Spleen (tissue), 11 donors: ENCODE results near the gene DAPK1. TPM values are rescaled to one million over a fixed set of nuclear protein-coding genes. Genes with fewer than 3 reads are reported as not detected.

ENCODE experiments used
- DNase-seq: peaks from one replicate; pipeline ENCODE4 v3.0.0-alpha.2; 2020
- H3K27ac ChIP-seq, 8 donors: fragments of 200-600 bp; sonication (generic) in 7 of 8; 1 replicate in 4 of 8; 2 replicates in 4 of 8; pipeline versions ENCODE4 v1.5.0 to v1.8.0; 2016 to 2021; ENCODE audit warnings: inconsistent platforms in 4 of 8, mild to moderate bottlenecking in 4 of 8, moderate library complexity in 1 of 8
- H3K27me3 ChIP-seq, 7 donors: fragments of 200-600 bp; sonication (generic) in 6 of 7; replicated peaks in 1 of 7; 1 replicate in 4 of 7; 2 replicates in 3 of 7; pipeline versions ENCODE4 v1.5.0 to v1.8.0; 2016 to 2021; ENCODE audit warnings: inconsistent platforms in 3 of 7, mild to moderate bottlenecking in 1 of 7
- H3K36me3 ChIP-seq, 6 donors: fragments of 200-600 bp; sonication (generic) in 5 of 6; 1 replicate in 4 of 6; 2 replicates in 2 of 6; pipeline versions ENCODE4 v1.5.0 to v1.8.0; 2016 to 2021; ENCODE audit warnings: inconsistent platforms in 2 of 6
- H3K4me1 ChIP-seq, 6 donors: fragments of 200-600 bp; sonication (generic) in 5 of 6; 1 replicate in 3 of 6; 2 replicates in 3 of 6; pipeline versions ENCODE4 v1.5.0 to v1.8.0; 2016 to 2021; ENCODE audit warnings: inconsistent platforms in 3 of 6
- H3K4me3 ChIP-seq, 8 donors: fragments of 200-600 bp; sonication (generic) in 7 of 8; 1 replicate in 4 of 8; 2 replicates in 4 of 8; pipeline versions ENCODE4 v1.5.0 to v1.8.0; 2016 to 2021; ENCODE audit warnings: inconsistent platforms in 4 of 8, mild to moderate bottlenecking in 4 of 8, moderate library complexity in 2 of 8
- H3K9me3 ChIP-seq, 8 donors: fragments of 200-600 bp; sonication (generic) in 7 of 8; 1 replicate in 4 of 8; 2 replicates in 4 of 8; pipeline versions ENCODE4 v1.5.0 to v1.8.0; 2016 to 2021; ENCODE audit warnings: inconsistent platforms in 4 of 8
- POLR2A ChIP-seq, 3 donors: fragments of 450-650 bp; IDR thresholded peaks; one replicate each; pipeline ENCODE4 v1.5.1; 2017; ENCODE audit warnings: antibody characterized with exemption in 3 of 3, mild to moderate bottlenecking in 1 of 3
- POLR2AphosphoS5 ChIP-seq, 3 donors: sonication (generic); formaldehyde crosslinking; IDR thresholded peaks; one replicate each; pipeline ENCODE4 v1.5.1; 2017; ENCODE audit warnings: antibody characterized with exemption in 3 of 3
- WGBS, 5 donors: extraction: QIAGEN DNeasy Blood & Tissue Kit in 3 of 5; methylation state at CpG; one replicate each; pipeline versions ENCODE4 v1.1.5 to v1.1.7; 2013 to 2018; 5-methylcytosine and 5-hydroxymethylcytosine counted together
- intact Hi-C: fragments of 100-400 bp; cut with DNase I; formaldehyde crosslinking; loops from one replicate; pipeline ENCODE4 v1.15.0; 2023; ENCODE audit warnings: low total_unique reads
- polyA plus RNA-seq, 3 donors: library from polyadenylated mRNA; stranded (reverse); fragments of 200-250 nt; gene quantifications; one replicate each; pipeline ENCODE4 v1.2.1, GENCODE V29; 2013
- total RNA-seq, 7 donors: library from RNA; depleted of rRNA in 3 of 7; stranded (reverse); fragments of >200 nt in 3 of 7; fragmentation: NEBNext Ultra II Directional in 4 of 7; extraction: Animal tissue kit (Norgen Biotek cat#: 25700) in 4 of 7; gene quantifications; one replicate each; pipeline versions ENCODE4 v1.1.0 to v1.2.1, GENCODE V29; 2016 to 2021
- TF ChIP-seq, protein P1 (sequence below), 11 experiments: fragments of 200-600 bp in 7 of 11; fragments of 450-650 bp in 4 of 11; sonication (generic) in 4 of 11; IDR thresholded peaks in 8 of 11; conservative IDR thresholded peaks in 3 of 11; 1 replicate in 7 of 11; 2 replicates in 4 of 11; pipeline versions ENCODE4 v1.4.0 to v1.8.0; 2016 to 2021; ENCODE audit warnings: antibody characterized with exemption in 11 of 11, inconsistent platforms in 4 of 11, mild to moderate bottlenecking in 1 of 11
- donor health status: healthy with polysubstance abuse.
- donor health status: DM: no; HTN: no; CAD: no; lungs with moderate emphysema.
- donor health status: DM: no; HTN: no; CAD: no.
- donor health status: Bipolar disorder and iron deficiency.
- donor health status: healthy.
- donor health status: DM: no; HTN: no; CAD: no.
- donor health status: DM: yes; HTN: yes; CAD: no.

DAPK1 gene
- total and polyA plus RNA-seq, 10 donors = 6.4 to 126 (median 102) TPM

- H3K27ac ChIP-seq = no peak overlapping the region
- H3K36me3 ChIP-seq = no peaks in the 10 kb centered on the region
- DNase-seq = no peak
- H3K4me1 ChIP-seq = peaks cover 0 to 19% (median 6%) of the 10 kb centered on the region in 6 donors
- WGBS, 5 donors = 77 to 91% (median 80%) methylated on average over 1 of the region's 1 CpG
- intact Hi-C loops = no loop called here
- no peak overlapping the region for H3K4me3 ChIP-seq
- TF ChIP-seq POLR2A (IDR thresholded peaks at IDR 0.05) (no peak), POLR2AphosphoS5 (IDR thresholded peaks at IDR 0.05) (no peak)
- TF ChIP-seq, protein P1, sequence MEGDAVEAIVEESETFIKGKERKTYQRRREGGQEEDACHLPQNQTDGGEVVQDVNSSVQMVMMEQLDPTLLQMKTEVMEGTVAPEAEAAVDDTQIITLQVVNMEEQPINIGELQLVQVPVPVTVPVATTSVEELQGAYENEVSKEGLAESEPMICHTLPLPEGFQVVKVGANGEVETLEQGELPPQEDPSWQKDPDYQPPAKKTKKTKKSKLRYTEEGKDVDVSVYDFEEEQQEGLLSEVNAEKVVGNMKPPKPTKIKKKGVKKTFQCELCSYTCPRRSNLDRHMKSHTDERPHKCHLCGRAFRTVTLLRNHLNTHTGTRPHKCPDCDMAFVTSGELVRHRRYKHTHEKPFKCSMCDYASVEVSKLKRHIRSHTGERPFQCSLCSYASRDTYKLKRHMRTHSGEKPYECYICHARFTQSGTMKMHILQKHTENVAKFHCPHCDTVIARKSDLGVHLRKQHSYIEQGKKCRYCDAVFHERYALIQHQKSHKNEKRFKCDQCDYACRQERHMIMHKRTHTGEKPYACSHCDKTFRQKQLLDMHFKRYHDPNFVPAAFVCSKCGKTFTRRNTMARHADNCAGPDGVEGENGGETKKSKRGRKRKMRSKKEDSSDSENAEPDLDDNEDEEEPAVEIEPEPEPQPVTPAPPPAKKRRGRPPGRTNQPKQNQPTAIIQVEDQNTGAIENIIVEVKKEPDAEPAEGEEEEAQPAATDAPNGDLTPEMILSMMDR (IDR thresholded peaks at IDR 0.05 in 8 of 11, conservative IDR thresholded peaks at IDR 0.05 in 3 of 11) = no peak
- no peaks in the 10 kb centered on the region for H3K9me3 ChIP-seq
- H3K27me3 ChIP-seq = no peaks in the 10 kb centered on the region
Measured at GRCh38 chr9:87573841-87574342, 76.2 kb downstream of the DAPK1 start.

DNA sequence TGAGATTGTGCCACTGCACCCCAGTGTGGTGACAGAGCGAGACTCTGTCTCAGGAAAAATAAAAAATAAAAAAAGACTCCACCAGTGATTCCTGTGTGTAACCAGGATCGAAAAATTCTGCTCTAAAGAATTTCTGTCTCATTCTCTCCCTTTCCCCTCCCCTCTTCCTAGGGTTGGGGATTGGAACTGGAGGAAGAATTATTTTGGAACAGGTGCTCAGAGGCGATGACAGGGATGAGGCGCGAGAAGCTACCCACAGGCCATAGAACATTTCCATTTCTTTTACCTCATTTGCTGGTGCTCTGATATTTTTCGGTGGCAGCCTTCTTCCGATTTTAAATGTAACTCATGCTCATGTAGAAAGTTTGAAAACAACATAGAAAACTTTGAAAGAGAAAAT, 80.1 kb downstream of the DAPK1 start:
- TF ChIP-seq, protein P1 (IDR thresholded peaks at IDR 0.05 in 8 of 11, conservative IDR thresholded peaks at IDR 0.05 in 3 of 11) = no peak
- TF ChIP-seq POLR2A (IDR thresholded peaks at IDR 0.05) (no peak), POLR2AphosphoS5 (IDR thresholded peaks at IDR 0.05) (no peak)
- no peak for DNase-seq
- Histone ChIP-seq H3K27me3 (no peaks in the 10 kb centered on the region), H3K4me3 (no peak overlapping the region), H3K4me1 (peaks cover 0 to 15% (median 4%) of the 10 kb centered on the region in 6 donors), H3K27ac (no peak overlapping the region), H3K36me3 (no peaks in the 10 kb centered on the region), H3K9me3 (no peaks in the 10 kb centered on the region)
- intact Hi-C loops = no loop called here
- WGBS, 5 donors = 89 to 98% (median 94%) methylated on average over 7 of the region's 7 CpGs

GRCh38 chr9:87578625-87579024, 81.0 kb downstream of the DAPK1 start:
- no peak for DNase-seq
- Histone ChIP-seq H3K9me3 (no peaks in the 10 kb centered on the region), H3K4me1 (peaks cover 0 to 15% (median 4%) of the 10 kb centered on the region in 6 donors), H3K4me3 (no peak overlapping the region), H3K27me3 (no peaks in the 10 kb centered on the region), H3K27ac (no peak overlapping the region), H3K36me3 (no peaks in the 10 kb centered on the region)
- WGBS, 5 donors = 53 to 76% (median 66%) methylated on average over 2 of the region's 2 CpGs
- no peak for TF ChIP-seq POLR2AphosphoS5 (IDR thresholded peaks at IDR 0.05)
- no peak for TF ChIP-seq POLR2A (IDR thresholded peaks at IDR 0.05)
- TF ChIP-seq, protein P1 (IDR thresholded peaks at IDR 0.05 in 8 of 11, conservative IDR thresholded peaks at IDR 0.05 in 3 of 11) = no peak
- intact Hi-C loops = no loop called here

- H3K4me3 ChIP-seq = no peak overlapping the region
- intact Hi-C loops = no loop called here
- H3K36me3 ChIP-seq = no peaks in the 10 kb centered on the region
- 62 to 78% (median 66%) methylated on average over 2 of the region's 2 CpGs for WGBS, 5 donors
- no peak for DNase-seq
- peak overlapping the region in 4 of 8 donors; percentile 0 to 55 (median 45) for H3K27ac ChIP-seq
- H3K27me3 ChIP-seq = no peaks in the 10 kb centered on the region
- H3K4me1 ChIP-seq = peaks cover 0 to 15% (median 4%) of the 10 kb centered on the region in 6 donors
- TF ChIP-seq, protein P1 (IDR thresholded peaks at IDR 0.05 in 8 of 11, conservative IDR thresholded peaks at IDR 0.05 in 3 of 11) = no peak
- H3K9me3 ChIP-seq = no peaks in the 10 kb centered on the region
Measured at GRCh38 chr9:87579781-87580541, 82.3 kb downstream of the DAPK1 start.
